Tibial nerve (tissue), 4 donors: ENCODE results near the gene ASPG.

Experiments
- EP300 ChIP-seq, 2 donors: sonication (generic); formaldehyde crosslinking; IDR thresholded peaks; one replicate each; pipeline ENCODE4 v1.6.1; 2017; ENCODE audit warnings: antibody characterized with exemption in 2 of 2, mild to moderate bottlenecking in 1 of 2
- TF ChIP-seq, protein P1 (sequence below), 5 experiments: fragments of 200-600 bp in 3 of 5; fragments of 450-650 bp in 2 of 5; sonication (generic) in 3 of 5; IDR thresholded peaks; one replicate each; pipeline ENCODE4 v1.5.1; 2016 to 2019; ENCODE audit warnings: antibody characterized with exemption in 5 of 5, mild to moderate bottlenecking in 3 of 5, moderate library complexity in 2 of 5

DNA sequence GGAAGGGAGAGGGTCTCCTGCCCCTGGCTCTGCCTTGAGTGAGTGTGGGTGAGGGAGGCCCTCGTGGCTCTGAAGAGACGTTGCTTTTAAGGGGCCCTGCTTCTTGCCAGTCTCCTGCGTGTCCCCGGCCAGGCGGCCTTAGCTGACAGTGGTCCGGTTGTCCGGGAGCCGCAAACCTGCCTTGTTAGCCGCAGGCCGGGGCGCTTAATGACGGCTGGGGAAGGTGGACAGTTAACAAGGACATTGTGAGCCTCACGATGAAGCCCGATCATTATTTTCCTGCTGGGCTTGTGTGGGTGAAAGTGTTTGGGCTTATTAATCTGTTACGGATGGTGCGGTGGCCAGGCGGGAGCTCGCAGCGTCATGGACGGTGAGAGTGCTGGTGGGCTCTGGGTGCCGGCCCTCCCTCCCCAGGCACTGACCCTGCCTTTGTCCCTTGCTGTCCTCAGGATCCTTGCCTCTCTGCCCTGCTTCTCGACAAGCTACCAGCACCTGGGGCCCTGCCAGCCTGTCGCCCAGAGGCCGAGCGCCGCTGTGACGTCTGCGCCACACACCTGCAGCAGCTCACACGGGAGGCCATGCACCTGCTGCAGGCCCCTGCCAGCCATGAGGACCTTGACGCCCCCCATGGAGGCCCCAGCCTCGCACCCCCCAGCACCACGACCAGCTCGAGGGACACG lies 66.2 kb downstream of the ASPG start:
- TF ChIP-seq, protein P1, sequence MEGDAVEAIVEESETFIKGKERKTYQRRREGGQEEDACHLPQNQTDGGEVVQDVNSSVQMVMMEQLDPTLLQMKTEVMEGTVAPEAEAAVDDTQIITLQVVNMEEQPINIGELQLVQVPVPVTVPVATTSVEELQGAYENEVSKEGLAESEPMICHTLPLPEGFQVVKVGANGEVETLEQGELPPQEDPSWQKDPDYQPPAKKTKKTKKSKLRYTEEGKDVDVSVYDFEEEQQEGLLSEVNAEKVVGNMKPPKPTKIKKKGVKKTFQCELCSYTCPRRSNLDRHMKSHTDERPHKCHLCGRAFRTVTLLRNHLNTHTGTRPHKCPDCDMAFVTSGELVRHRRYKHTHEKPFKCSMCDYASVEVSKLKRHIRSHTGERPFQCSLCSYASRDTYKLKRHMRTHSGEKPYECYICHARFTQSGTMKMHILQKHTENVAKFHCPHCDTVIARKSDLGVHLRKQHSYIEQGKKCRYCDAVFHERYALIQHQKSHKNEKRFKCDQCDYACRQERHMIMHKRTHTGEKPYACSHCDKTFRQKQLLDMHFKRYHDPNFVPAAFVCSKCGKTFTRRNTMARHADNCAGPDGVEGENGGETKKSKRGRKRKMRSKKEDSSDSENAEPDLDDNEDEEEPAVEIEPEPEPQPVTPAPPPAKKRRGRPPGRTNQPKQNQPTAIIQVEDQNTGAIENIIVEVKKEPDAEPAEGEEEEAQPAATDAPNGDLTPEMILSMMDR (IDR thresholded peaks at IDR 0.05) = no peak
- no peak for TF ChIP-seq EP300 (IDR thresholded peaks at IDR 0.05)
